Iris pigment epithelial cell (primary cell): Measurements from ENCODE around the gene CHST1.

Experiments used
- DNase-seq: peaks from one replicate; pipeline ENCODE4 v3.0.0-alpha.2; 2011; ENCODE audit warnings: low read depth

Gene CHST1

GRCh38 chr11:45606514-45607281 lies 58.7 kb downstream of the CHST1 start:
- DNase-seq = no peak

GRCh38 chr11:45605051-45605450 lies 60.4 kb downstream of the CHST1 start:
- DNase-seq = no peak

- DNase-seq = no peak
Measured at GRCh38 chr11:45603946-45604682, 61.3 kb downstream of the CHST1 start.

- DNase-seq = no peak
Measured at GRCh38 chr11:45599161-45599943, 66.1 kb downstream of the CHST1 start.
